ENCODE data around the gene TMEM42. TPM values are rescaled to one million over a fixed set of nuclear protein-coding genes. Genes with fewer than 3 reads are reported as not detected.

TMEM42 gene
- polyA plus RNA-seq, 10 donors: 11.4 to 14.5 (median 12.7) TPM

DNA sequence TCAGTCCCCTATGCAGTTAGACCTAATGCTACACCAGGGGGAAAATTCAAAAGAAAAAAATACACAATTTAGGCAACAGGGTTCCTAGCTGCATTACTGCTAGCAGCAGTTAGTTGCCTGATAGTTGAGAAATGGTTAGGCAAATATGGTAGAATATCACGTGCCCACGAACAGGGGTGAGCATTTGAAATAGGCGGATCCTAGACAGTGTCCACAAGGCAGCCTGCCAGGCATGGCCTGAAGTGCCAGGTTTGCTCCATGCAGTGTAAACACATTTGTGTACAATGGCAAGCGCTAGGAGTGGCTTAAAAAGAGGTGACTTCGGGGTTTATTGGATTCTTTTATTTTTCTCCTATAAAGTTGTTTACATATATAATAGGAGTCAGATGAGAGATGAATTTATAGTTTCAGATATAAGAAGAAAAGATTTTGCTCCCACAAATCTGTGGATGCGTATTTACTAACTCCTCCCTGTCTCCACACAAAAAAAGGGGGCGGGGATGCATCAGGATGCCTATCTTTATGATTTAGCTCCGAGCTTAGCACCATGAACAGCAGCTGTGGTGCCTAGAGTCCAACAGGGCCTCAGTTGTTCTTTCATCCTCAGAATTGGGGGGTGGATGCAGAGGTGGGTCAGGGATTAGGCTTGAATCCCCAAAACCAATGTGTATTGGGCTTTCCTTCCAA, 8.8 kb downstream of the TMEM42 start:
- no peak for DNase-seq

DNA sequence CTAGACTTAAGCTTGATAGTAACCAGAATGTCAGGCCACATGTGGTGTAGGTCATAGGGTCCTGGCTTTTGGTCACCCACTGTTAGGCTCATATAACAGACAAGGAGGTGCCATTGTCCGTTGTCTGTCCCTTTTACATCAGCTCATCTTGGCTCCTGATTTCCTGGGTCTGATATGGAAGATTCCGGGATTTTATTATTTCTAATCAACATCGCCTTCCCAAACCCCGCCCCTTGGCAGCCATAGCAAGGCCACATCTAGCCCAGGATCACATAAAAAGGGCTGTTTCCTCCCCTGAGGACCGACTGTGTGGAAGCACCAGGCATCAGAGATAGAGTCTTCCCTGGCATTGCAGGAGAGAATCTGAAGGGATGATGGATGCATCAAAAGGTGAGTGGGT, 12.6 kb downstream of the TMEM42 start, which contains the start of gene TGM4:
TSS of gene TGM4 (plus strand) at position 301 of the 400 bp plus-strand sequence. CDS start at position 372, 71 bp downstream.
- no peak for DNase-seq

DNA sequence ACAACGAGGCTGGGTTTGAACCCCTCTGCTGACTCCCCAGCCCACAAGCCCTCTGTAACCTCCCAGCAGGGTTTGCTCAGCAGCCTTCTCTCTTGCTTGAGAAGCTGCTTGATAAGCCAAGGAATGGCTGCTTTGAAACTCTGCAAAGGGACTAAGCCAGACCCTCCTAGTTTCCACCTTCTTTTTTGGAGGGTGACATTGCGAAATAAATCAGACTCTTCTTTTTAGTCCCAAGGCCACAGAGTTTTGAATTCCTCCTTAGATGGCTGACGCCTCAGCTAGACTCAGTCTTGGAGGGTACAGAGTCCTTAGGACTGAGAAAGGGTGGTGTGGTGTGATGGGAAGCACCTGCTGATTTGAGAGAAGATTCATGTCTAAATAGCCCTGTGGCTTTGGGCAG, 13.9 kb downstream of the TMEM42 start:
- DNase-seq: no peak

GRCh38 chr3:44877333-44877732, 15.6 kb downstream of the TMEM42 start:
- DNase-seq: no peak

GRCh38 chr3:44880284-44880683, 18.6 kb downstream of the TMEM42 start:
- DNase-seq: no peak

- no peak for DNase-seq
Measured at GRCh38 chr3:44883213-44883955, 21.7 kb downstream of the TMEM42 start.

- peak; percentile 39 to 91 (median 81) for DNase-seq
Measured at GRCh38 chr3:44883999-44884431, 22.3 kb downstream of the TMEM42 start.

GRCh38 chr3:44885618-44886017, 23.9 kb downstream of the TMEM42 start:
- peak in 1 of 3 donors; percentile 87 for DNase-seq

DNA sequence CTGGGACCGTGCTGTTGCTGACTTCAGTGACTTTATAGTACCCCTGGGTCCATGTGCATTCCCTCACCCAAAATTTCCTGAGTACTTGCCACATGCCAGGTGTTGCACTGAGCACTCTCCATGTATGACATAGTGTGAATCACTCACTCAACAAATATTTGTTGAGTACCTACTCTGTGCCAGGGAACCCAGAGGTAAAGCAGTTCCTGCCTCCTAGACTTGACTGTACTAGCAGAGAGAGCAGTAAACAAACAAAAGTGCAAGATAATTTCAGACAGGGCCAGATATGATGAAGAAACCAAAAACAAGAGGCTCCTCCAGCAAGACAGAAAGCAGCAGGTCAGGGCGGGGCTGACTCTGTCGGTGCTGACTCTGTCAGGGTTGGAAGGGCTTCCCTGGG, 24.8 kb downstream of the TMEM42 start:
- no peak for DNase-seq

DNA sequence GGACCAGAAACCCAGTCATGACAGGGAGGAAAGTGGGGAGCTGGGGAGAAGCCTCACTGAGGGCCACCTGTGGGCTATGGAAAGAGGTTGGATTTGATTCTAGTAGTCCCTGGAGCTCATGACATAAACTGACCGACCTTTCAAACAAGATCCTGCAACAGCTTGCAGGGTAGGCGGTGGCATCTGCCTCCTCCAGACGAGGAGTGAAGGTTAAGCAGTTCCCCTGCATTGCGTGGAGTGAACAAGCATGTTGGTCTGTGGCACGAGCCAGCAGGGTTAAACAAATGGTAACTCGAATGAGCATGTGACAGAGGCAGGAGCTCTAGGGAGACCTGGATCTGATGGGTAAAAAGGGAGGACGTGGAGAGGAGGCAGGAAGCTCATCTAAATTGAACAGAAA, 25.4 kb downstream of the TMEM42 start:
- no peak for DNase-seq

- DNase-seq: no peak
Measured at GRCh38 chr3:44890258-44890657, 28.5 kb downstream of the TMEM42 start.

- no peak for DNase-seq
Measured at GRCh38 chr3:44890852-44891251, 29.1 kb downstream of the TMEM42 start.

- DNase-seq: no peak
Measured at GRCh38 chr3:44892689-44893088, 31.0 kb downstream of the TMEM42 start.

DNA sequence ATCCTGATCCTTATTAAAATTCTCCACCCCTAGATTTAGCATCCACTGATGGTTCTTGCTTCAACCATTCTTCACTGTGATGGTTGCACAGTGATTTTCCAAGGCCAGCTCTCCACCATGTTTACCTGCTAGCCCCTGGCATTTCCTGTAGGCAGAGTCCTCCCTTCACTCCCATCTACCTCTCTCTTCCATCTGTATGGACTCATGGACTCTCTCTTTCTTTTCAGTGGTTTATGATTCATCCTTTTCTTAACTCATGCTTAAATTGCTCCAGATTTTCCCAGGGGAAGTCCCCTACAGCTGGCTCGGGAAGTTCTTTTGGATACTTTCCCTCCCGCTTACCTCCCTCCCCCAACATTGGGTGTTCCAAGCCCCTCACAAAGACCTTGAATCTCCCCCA, 31.4 kb downstream of the TMEM42 start:
- DNase-seq: peak in 1 of 3 donors; percentile 33

GRCh38 chr3:44894485-44894884, 32.8 kb downstream of the TMEM42 start:
- DNase-seq: no peak

GRCh38 chr3:44896440-44896839, 34.7 kb downstream of the TMEM42 start:
- DNase-seq: no peak

GRCh38 chr3:44899683-44900367, 38.1 kb downstream of the TMEM42 start:
- no peak for DNase-seq

DNA sequence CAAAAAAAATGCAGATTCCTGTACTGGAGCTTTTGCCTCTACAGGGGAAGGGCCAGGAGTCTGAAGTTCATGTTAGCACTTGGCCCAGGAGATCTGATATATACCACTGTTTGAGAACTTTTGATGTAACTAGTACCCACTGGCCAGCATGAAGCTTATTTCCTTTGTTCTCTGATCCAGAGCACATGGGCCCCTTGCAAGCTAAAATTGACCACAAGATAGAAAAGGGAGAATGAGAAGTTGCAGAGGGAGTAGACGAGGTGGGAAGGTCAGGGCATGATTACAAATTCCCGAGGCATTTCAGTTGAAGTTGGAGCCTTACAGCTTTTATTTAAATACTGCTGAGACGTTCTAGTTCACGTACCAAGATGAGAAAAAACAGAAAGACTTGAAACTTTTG, 40.9 kb downstream of the TMEM42 start:
- no peak for DNase-seq

GRCh38 chr3:44903314-44903713, 41.6 kb downstream of the TMEM42 start:
- DNase-seq: no peak

DNA sequence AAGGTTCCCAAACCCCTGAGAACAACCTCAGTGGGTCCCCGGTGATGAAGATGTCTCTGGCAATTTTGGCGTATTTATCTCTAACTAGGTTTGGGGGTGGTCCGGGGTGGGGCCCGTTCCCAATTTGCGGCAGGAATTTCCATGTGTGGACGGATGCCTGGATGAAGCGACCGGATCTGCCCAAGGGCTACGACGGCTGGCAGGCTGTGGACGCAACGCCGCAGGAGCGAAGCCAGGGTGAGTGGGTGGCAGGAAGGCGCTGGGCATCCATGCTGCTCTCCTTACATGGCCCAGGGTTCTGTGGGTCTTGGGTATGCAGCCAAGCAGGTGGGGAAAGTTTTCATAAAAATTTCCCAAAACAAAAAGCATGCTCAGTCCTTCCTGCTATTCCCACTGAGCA, 42.0 kb downstream of the TMEM42 start:
- no peak for DNase-seq

- DNase-seq: no peak
Measured at GRCh38 chr3:44905446-44906157, 43.9 kb downstream of the TMEM42 start.

GRCh38 chr3:44906997-44907396, 45.3 kb downstream of the TMEM42 start:
- DNase-seq: no peak
